Activated CD4-positive, alpha-beta T cell treated with anti-CD3 and anti-CD28 coated beads for 24 hours (primary cell): ENCODE data around the gene IL13RA2.

ENCODE experiments used
- DNase-seq, 2 donors: peaks; one replicate each; pipeline ENCODE4 v3.0.0-alpha.2; 2020; ENCODE audit warnings: low read depth in 2 of 2

IL13RA2 gene

DNA sequence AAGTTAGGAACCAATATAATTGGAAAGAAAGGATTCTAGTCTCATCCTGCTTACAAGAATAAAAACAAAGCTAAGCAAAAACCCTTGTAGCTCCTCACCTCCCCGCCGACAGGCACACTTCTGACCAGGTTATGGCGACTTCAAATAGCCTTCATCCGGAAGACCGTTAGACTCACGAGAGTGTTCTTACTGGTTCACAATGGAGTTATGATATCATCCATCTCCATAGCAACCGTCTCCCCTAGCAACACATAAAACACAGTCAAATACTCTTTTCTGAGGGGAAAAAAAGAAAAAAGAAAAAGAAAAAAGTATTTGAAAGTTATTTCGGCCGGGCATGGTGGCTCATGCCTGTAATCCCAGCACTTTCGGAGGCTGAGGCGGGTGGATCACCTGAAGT, at the start of gene IL13RA2:
Gene IL13RA2 (minus strand): TSS at position 162 of the 400 bp plus-strand sequence. CDS start 347 bp downstream, outside the sequence.
- DNase-seq: no peak

GRCh38 chrX:115065304-115065703, 47.9 kb upstream of the IL13RA2 start:
- no peak for DNase-seq

GRCh38 chrX:115060013-115060412, 42.6 kb upstream of the IL13RA2 start:
- no peak for DNase-seq

- DNase-seq: no peak
These were observed 40.9 kb upstream of the IL13RA2 start for GRCh38 chrX:115058276-115058675.

GRCh38 chrX:115054876-115055275, 37.5 kb upstream of the IL13RA2 start:
- DNase-seq: no peak

- no peak for DNase-seq
These were observed 35.8 kb upstream of the IL13RA2 start for GRCh38 chrX:115053223-115053622.

- no peak for DNase-seq
These were observed 30.3 kb upstream of the IL13RA2 start for GRCh38 chrX:115047715-115048114.

DNA sequence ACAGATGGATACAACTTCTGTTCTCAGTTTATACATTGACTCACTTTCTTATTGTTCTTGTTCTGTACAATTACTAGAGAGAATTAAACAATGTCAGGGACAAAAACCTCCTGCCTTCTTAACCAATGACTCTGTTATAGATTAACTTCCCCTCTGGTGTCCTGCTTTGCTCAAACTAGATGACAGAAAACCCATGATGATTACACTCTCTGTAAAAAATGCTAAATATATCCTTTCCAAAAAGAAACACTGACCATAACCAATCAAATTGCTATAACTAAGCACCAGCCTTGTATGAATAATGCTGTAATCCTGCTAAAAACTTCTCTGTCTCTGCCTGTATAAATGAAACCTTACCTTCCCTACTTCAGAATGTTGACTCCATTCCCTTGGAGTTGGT, 29.8 kb upstream of the IL13RA2 start:
- DNase-seq: no peak

- no peak for DNase-seq
These were observed 23.0 kb upstream of the IL13RA2 start for GRCh38 chrX:115040417-115040816.

DNA sequence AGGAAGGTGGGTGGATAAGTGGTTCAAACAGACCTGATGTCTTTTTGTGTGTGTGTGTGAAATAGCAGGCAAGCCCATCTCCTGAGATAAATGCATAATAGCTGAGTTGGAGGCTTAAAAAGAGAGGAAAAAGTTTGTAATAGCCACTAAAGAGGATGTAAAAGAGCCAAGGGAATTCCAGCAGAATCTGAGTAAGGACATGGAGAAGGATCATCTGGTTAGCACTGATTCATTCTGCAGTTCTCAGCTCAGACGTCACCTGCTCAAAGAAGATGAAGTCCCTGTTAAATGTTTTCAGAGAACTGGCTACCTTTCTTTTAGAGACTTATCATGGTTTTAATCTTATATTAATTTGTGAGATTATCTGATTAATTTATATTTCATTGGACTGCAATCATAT, 21.0 kb upstream of the IL13RA2 start:
- no peak for DNase-seq

- DNase-seq: no peak
These were observed 18.6 kb upstream of the IL13RA2 start for GRCh38 chrX:115036029-115036428.

GRCh38 chrX:115031989-115032388, 14.6 kb upstream of the IL13RA2 start:
- DNase-seq: no peak

- DNase-seq: no peak
These were observed 13.2 kb upstream of the IL13RA2 start for GRCh38 chrX:115030625-115031024.

- DNase-seq: no peak
These were observed 12.6 kb upstream of the IL13RA2 start for GRCh38 chrX:115029869-115030570.

DNA sequence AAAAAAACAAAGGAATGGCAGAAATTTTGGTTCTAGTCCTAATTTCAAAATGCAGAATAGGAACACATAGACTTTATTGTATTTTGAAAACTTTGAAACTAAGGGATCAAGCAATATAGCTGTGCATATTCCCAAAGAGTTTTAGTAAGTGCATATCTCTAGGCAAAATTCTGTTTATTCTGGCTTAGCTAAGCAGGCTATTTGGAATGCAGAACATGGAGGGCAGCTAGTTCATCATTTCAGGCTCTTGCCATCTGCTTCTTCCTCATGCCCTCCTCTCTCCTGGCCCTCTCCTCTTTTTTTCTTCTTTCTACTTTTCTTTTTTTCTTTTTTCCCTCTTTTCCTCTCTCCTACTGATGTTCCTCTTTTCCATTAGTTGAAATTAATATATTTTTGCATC, 12.0 kb upstream of the IL13RA2 start:
- DNase-seq: no peak

GRCh38 chrX:115023811-115024210, 6.4 kb upstream of the IL13RA2 start:
- no peak for DNase-seq

DNA sequence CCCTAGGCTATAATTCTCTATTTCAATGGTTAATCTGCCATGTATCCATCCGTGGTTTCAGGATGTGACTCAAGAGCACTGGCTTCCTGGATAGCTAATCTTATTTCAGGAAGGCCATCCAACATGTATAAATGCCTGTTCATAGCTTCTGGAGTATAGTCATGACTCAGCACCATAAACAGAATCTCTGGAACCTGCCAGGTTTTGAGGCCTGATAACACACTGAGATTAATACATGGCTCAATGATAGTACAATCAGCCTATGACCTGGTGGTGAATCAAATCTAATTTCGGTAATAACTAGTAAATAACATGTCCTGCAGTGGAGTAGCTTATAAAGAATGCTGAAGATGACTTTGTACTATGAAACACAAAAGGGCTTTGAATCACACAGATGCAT, 5.7 kb upstream of the IL13RA2 start:
- DNase-seq: no peak

- DNase-seq: no peak
These were observed 3.7 kb upstream of the IL13RA2 start for GRCh38 chrX:115021121-115021520.

DNA sequence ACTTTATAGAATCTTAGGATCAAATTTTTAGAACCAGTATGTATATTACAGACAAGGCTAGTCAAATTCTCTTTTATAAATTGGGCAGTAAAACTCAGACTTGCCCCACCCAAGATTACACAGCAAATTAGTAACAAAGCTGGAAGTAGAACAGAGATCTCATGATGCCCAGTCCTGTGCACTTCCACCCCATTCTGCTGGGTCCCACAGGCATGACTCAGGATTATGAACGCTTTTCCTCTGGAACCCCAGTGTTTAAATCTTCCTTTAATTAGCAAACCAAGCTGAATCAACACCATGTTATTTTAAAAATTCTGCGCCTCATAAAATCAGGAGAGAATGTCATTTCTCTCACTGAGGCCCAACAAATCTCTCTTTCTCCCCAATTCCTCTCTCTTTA, 1.5 kb upstream of the IL13RA2 start:
- no peak for DNase-seq

DNA sequence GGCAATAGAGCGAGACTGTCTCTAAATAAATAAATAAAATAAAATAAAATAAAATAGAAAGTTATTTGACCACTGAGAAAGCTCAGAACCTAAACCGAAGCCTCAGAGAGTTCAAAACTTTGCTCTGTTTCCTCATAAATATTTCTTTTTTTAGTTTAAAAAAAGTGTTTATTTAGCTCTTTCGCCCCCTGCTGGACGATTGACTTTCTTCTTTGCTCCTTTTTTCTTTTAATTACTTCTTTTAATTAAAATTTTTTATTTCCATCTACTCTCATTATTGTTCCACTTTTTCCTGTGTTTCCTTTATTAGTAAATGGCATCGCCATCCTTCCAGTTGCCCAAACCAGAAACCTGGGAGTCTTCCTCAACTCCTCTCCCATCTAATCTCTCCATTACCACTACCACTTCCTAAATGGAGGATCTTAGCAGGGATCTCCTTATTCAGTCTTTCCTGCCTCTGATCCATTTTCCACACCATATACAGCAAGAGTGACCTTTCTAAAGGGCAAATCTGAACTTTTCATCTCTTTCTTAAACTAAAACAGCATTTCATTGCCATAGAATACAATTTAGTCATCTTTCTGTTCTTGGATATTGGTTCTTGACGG, 728 bp upstream of the IL13RA2 start:
- no peak for DNase-seq

GRCh38 chrX:115013705-115014104, 3.7 kb downstream of the IL13RA2 start:
- DNase-seq: no peak

GRCh38 chrX:115011428-115011827, 6.0 kb downstream of the IL13RA2 start:
- DNase-seq: no peak

DNA sequence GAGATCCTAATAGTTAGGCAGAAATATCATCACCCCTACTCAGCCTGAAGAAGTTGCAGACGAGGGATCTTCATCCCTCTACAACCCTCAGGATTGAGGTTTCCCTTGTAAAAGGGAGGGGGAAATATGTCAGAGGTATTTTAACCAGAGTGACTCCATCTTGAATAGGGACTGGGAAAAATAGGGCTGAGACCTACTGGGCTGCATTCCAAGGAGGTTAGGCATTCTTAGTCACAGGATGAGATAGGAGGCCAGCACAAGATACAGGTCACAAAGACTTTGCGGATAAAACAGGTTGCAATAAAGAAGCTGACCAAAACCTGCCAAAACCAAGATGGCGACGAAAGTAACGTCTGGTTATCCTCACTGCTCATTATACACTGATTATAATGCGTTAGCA, 17.5 kb downstream of the IL13RA2 start:
- DNase-seq: no peak

GRCh38 chrX:114997779-114998178, 19.6 kb downstream of the IL13RA2 start:
- no peak for DNase-seq
